ENCODE measurements around the gene HECTD4. TPM values are rescaled to one million over a fixed set of nuclear protein-coding genes. Genes with fewer than 3 reads are reported as not detected.
A peak's percentile ranks its signal among the peaks of the same experiment; 100 is the strongest.

The HECTD4 gene
- total RNA-seq, 1 experiment from 2014 or later = 37.4 TPM

GRCh38 chr12:112126000-112126438, 256.2 kb downstream of the HECTD4 start:
- BruUV-seq (replicated peaks) = no TSS peak
- Histone ChIP-seq H3K27me3 (ENCODE audit: insufficient read depth, low read depth) (no peaks in the 10 kb centered on the region), H3K4me1 (replicated peaks; ENCODE audit: insufficient read depth) (peaks cover 73% of the 10 kb centered on the region), H4K20me1 (ENCODE audit: insufficient read depth) (no peaks in the 10 kb centered on the region), H3F3A (ENCODE audit: insufficient read depth, low read depth) (peaks cover 46% of the 10 kb centered on the region), H3K9me3 (ENCODE audit: insufficient read depth, low read depth) (no peaks in the 10 kb centered on the region), H2AFZ (peak overlapping the region; percentile 80), H3K79me2 (ENCODE audit: low read depth) (peaks cover 53% of the 10 kb centered on the region), H3K4me2 (peak overlapping the region; percentile 97), H3K36me3 (ENCODE audit: low read depth) (peaks cover 8% of the 10 kb centered on the region), H3K9me2 (ENCODE audit: insufficient read depth) (no peaks in the 10 kb centered on the region), H3K4me3 (peak overlapping the region; percentile 89), H3K27ac (0 out of 2 replicates have a peak overlapping the region, but pooled peaks have one; percentile 17)
- CTCF ChIA-PET = no interaction called here
- no peak for DNase-seq
- TF ChIP-seq EZH2 (IDR thresholded peaks at IDR 0.05; ENCODE audit: low read depth) (no peak), CTCF (conservative IDR thresholded peaks at IDR 0.05) (no peak)
- POLR2A ChIA-PET (ENCODE audit: unreplicated experiment) = interaction anchor here (0.6 to 1.1 kb wide), 3 partner anchors 14 to 287 kb away, joined by 3 to 5 read pairs (median 4); no protein-coding TSS in a partner anchor
- intact Hi-C loops (cut with micrococcal nuclease; ENCODE audit: unreplicated experiment) = no loop called here

GRCh38 chr12:112125250-112125999, 256.8 kb downstream of the HECTD4 start, which contains the start of gene TRAFD1:
Gene TRAFD1, plus strand, starts transcription at chr12:112125560. Its CDS starts 4,963 bp downstream, at chr12:112130523.
- Histone ChIP-seq H3K4me3 (peak within 1 kb of the TSS; percentile 89), H2AFZ (peak within 1 kb of the TSS; percentile 80), H3K4me1 (replicated peaks; ENCODE audit: insufficient read depth) (peaks cover 67% of the 10 kb centered on the region), H3K79me2 (ENCODE audit: low read depth) (peaks cover 47% of the 10 kb centered on the region), H3K9me2 (ENCODE audit: insufficient read depth) (no peaks in the 10 kb centered on the region), H3K4me2 (peak within 1 kb of the TSS; percentile 97), H4K20me1 (ENCODE audit: insufficient read depth) (no peaks in the 10 kb centered on the region), H3F3A (ENCODE audit: insufficient read depth, low read depth) (peaks cover 42% of the 10 kb centered on the region), H3K36me3 (ENCODE audit: low read depth) (peaks cover 2% of the 10 kb centered on the region), H3K9me3 (ENCODE audit: insufficient read depth, low read depth) (no peaks in the 10 kb centered on the region), H3K27me3 (ENCODE audit: insufficient read depth, low read depth) (no peaks in the 10 kb centered on the region), H3K27ac (0 out of 2 replicates have a peak within 1 kb of the TSS, but pooled peaks have one; percentile 17)
- POLR2A ChIA-PET (ENCODE audit: unreplicated experiment) = interaction anchor here (0.6 to 1.1 kb wide), 6 partner anchors 13 to 288 kb away, joined by 3 to 7 read pairs (median 4); partner anchors contain the start of gene NAA25
- DNase-seq = peak; percentile 94 to 98
- no peak for TF ChIP-seq EZH2 (IDR thresholded peaks at IDR 0.05; ENCODE audit: low read depth)
- TF ChIP-seq CTCF (conservative IDR thresholded peaks at IDR 0.05) = no peak
- intact Hi-C loops (cut with micrococcal nuclease; ENCODE audit: unreplicated experiment) = no loop called here
- TSS peak; percentile 65 for BruUV-seq (replicated peaks)
- CTCF ChIA-PET = no interaction called here

GRCh38 chr12:112124918-112125249, 257.3 kb downstream of the HECTD4 start:
- DNase-seq = no peak
- Histone ChIP-seq H3K79me2 (ENCODE audit: low read depth) (peaks cover 45% of the 10 kb centered on the region), H4K20me1 (ENCODE audit: insufficient read depth) (no peaks in the 10 kb centered on the region), H3K9me2 (ENCODE audit: insufficient read depth) (no peaks in the 10 kb centered on the region), H3K27ac (no peak overlapping the region), H3K36me3 (ENCODE audit: low read depth) (no peaks in the 10 kb centered on the region), H2AFZ (no peak overlapping the region), H3K4me3 (peak overlapping the region; percentile 89; the same call in 1 of the 2 replicates), H3K4me2 (peak overlapping the region; percentile 97), H3K4me1 (replicated peaks; ENCODE audit: insufficient read depth) (peaks cover 64% of the 10 kb centered on the region), H3K27me3 (ENCODE audit: insufficient read depth, low read depth) (no peaks in the 10 kb centered on the region), H3K9me3 (ENCODE audit: insufficient read depth, low read depth) (no peaks in the 10 kb centered on the region), H3F3A (ENCODE audit: insufficient read depth, low read depth) (peaks cover 38% of the 10 kb centered on the region)
- CTCF ChIA-PET = no interaction called here
- POLR2A ChIA-PET (ENCODE audit: unreplicated experiment) = interaction anchor here (0.7 to 1.1 kb wide), 4 partner anchors 13 to 28 kb away, joined by 4 to 5 read pairs (median 4); partner anchors contain the start of gene NAA25
- no TSS peak for BruUV-seq (replicated peaks)
- intact Hi-C loops (cut with micrococcal nuclease; ENCODE audit: unreplicated experiment) = no loop called here
- TF ChIP-seq EZH2 (IDR thresholded peaks at IDR 0.05; ENCODE audit: low read depth) (no peak), CTCF (conservative IDR thresholded peaks at IDR 0.05) (no peak)

Data from PC-9 (cell line).